HCT116 (cell line): ENCODE results near the gene FASN. TPM values are rescaled to one million over a fixed set of nuclear protein-coding genes. Genes with fewer than 3 reads are reported as not detected.

Experiments
- ATAC-seq: fragments of 200-7000 bp; cut with Tn5 transposase; 2 replicates; pipeline ENCODE4 v1.9.1; 2020; ENCODE audit warnings: mild to moderate bottlenecking, moderate library complexity
- BruUV-seq: library from RNA; stranded (reverse); fragments of 400-500 nt; replicated peaks from 2 replicates; lab custom pipeline; 2021; lab: Mats Ljungman, UMichigan
- CTCF ChIA-PET: fragments of 300-600 bp; sonication (Branson Sonifier 250); formaldehyde crosslinking; loops from one replicate; lab custom pipeline; 2021; ENCODE audit warnings: antibody characterized with exemption; lab: Charles Lee
- POLR2A ChIA-PET: fragments of 300-600, 350-600 bp; sonication (Branson Sonifier 250); formaldehyde crosslinking; loops from one replicate; lab custom pipeline; 2021; ENCODE audit warnings: antibody characterized with exemption; lab: Charles Lee
- RAD21 ChIA-PET, 2 experiments: fragments of 300-600 bp; sonication (Branson Sonifier 250); formaldehyde crosslinking; loops; one replicate each; lab custom pipeline; 2023; ENCODE audit warnings: low total read pairs in 2 of 2; ENCODE audit not compliant: uncharacterized antibody in 2 of 2, unreplicated experiment in 2 of 2, low non-redundant PET in 1 of 2; lab: Charles Lee
- DNase-seq: peaks from one replicate; pipeline ENCODE4 v3.0.0-alpha.2; 2010; ENCODE audit warnings: low read depth, low spot score
- H2AFZ ChIP-seq: fragments of 200-600 bp; shearing (Covaris generic), sonication (generic); 2 replicates; pipeline ENCODE4 v1.6.1; 2017; ENCODE audit warnings: low read depth, mixed run types, mixed read lengths, antibody characterized with exemption, low read length; ENCODE audit not compliant: poor library complexity, severe bottlenecking
- H3K27ac ChIP-seq: 2 replicates; pipeline ENCODE4 v1.5.1; 2012; ENCODE audit warnings: low read depth, low read length
- H3K27me3 ChIP-seq: fragments of 200-600 bp; sonication (generic); 2 replicates; pipeline ENCODE4 v1.6.1; 2016; ENCODE audit warnings: mixed run types, low read length, mixed read lengths; ENCODE audit not compliant: insufficient read depth
- H3K36me3 ChIP-seq, 2 experiments: fragments of 200-500 bp in 1 of 2; fragments of 200-600 bp in 1 of 2; sonication (Bioruptor generic) in 1 of 2; sonication (generic) in 1 of 2; 2 replicates each; pipeline versions ENCODE4 v1.5.1 to v1.6.1; 2014 to 2016; ENCODE audit warnings: low read length in 2 of 2, inconsistent platforms in 1 of 2, mixed read lengths in 1 of 2, mixed run types in 1 of 2; ENCODE audit not compliant: insufficient read depth in 2 of 2, control insufficient read depth in 1 of 2
- H3K4me1 ChIP-seq, 2 experiments: fragments of 200-600 bp in 1 of 2; sonication (generic) in 1 of 2; 2 replicates each; pipeline versions ENCODE4 v1.5.1 to v1.6.1; 2012 to 2017; ENCODE audit warnings: low read length in 2 of 2, inconsistent platforms in 1 of 2, mild to moderate bottlenecking in 1 of 2, mixed read lengths in 1 of 2, mixed run types in 1 of 2, moderate library complexity in 1 of 2; ENCODE audit not compliant: insufficient read depth in 2 of 2, control insufficient read depth in 1 of 2
- H3K4me2 ChIP-seq: fragments of 200-600 bp; sonication (generic); 2 replicates; pipeline ENCODE4 v1.6.1; 2017; ENCODE audit warnings: mixed run types, low read length, mixed read lengths
- H3K4me3 ChIP-seq, 2 experiments: fragments of 200-600 bp in 1 of 2; sonication (generic) in 1 of 2; replicated peaks in 1 of 2; 2 replicates each; pipeline ENCODE4 v1.5.1; 2011 to 2016; ENCODE audit warnings: low read length in 2 of 2, control low read depth in 1 of 2, low read depth in 1 of 2, mild to moderate bottlenecking in 1 of 2, mixed read lengths in 1 of 2, mixed run types in 1 of 2
- H3K79me2 ChIP-seq: fragments of 200-600 bp; sonication (generic); 2 replicates; pipeline ENCODE4 v1.6.1; 2017; ENCODE audit warnings: mild to moderate bottlenecking, mixed run types, low read length, moderate library complexity, mixed read lengths; ENCODE audit not compliant: insufficient read depth
- H3K9ac ChIP-seq: fragments of 200-600 bp; sonication (generic); 2 replicates; pipeline ENCODE4 v1.6.1; 2016; ENCODE audit warnings: low read length, mixed read lengths
- H3K9me2 ChIP-seq: fragments of 200-600 bp; sonication (generic), shearing (Covaris generic); 2 replicates; pipeline ENCODE4 v1.6.1; 2017; ENCODE audit warnings: mixed run types, mild to moderate bottlenecking, moderate library complexity; ENCODE audit not compliant: insufficient read depth
- H3K9me3 ChIP-seq, 2 experiments: fragments of 200-500 bp in 1 of 2; fragments of 200-600 bp in 1 of 2; sonication (Bioruptor generic) in 1 of 2; sonication (generic) in 1 of 2; 2 replicates each; pipeline ENCODE4 v1.6.1; 2014 to 2017; ENCODE audit warnings: low read length in 2 of 2, mixed read lengths in 2 of 2, inconsistent platforms in 1 of 2, low read depth in 1 of 2, mild to moderate bottlenecking in 1 of 2, mixed run types in 1 of 2, moderate library complexity in 1 of 2; ENCODE audit not compliant: control insufficient read depth in 1 of 2, insufficient read depth in 1 of 2
- H4K20me1 ChIP-seq: fragments of 200-600 bp; sonication (generic), shearing (Covaris generic); 2 replicates; pipeline ENCODE4 v1.6.1; 2017; ENCODE audit warnings: mixed run types, mild to moderate bottlenecking, moderate library complexity; ENCODE audit not compliant: insufficient read depth
- MAX ChIP-seq: IDR thresholded peaks from 2 replicates; pipeline ENCODE4 v1.6.1; 2012
- SP1 ChIP-seq: IDR thresholded peaks from 2 replicates; pipeline ENCODE4 v1.6.1; 2012; ENCODE audit warnings: low read depth
- YY1 ChIP-seq: IDR thresholded peaks from 2 replicates; pipeline ENCODE4 v1.6.1; 2011; ENCODE audit warnings: low read length, low read depth, moderate library complexity, mild to moderate bottlenecking; ENCODE audit not compliant: insufficient replicate concordance; ENCODE audit errors: extremely low read depth
- ZNF274 ChIP-seq: fragments of 200-500 bp; sonication (Bioruptor generic); IDR thresholded peaks from 2 replicates; pipeline ENCODE4 v1.6.1; 2014; ENCODE audit warnings: mild to moderate bottlenecking, low read depth, low read length, inconsistent platforms
- intact Hi-C: fragments of 100-400 bp; cut with micrococcal nuclease; formaldehyde crosslinking; loops from 2 replicates; pipeline ENCODE4 v1.10.0; 2022
- total RNA-seq: library from RNA; stranded (reverse); gene quantifications from one replicate; pipeline ENCODE4 v1.2.1, GENCODE V29; 2021; ENCODE audit not compliant: unreplicated experiment

Gene FASN
- total RNA-seq, 1 experiment from 2014 or later, result 754 TPM

GRCh38 chr17:82065638-82066303 is 32.3 kb downstream of the FASN start, which contains the start of gene DUS1L (continued):
- TF ChIP-seq YY1 (peak; percentile 88), ZNF274 (no peak)

- ChIA-PET RAD21 (no interaction called here), CTCF (no interaction called here), POLR2A (interaction anchor here (0.9 kb wide), 1 partner anchor 34 kb away, joined by 3 read pairs; no protein-coding TSS in a partner anchor)
- DNase-seq (no peak), ATAC-seq (peak; percentile 56)
- no peaks in the 10 kb centered on the region for H3K9me2 ChIP-seq
- peaks cover 35% of the 10 kb centered on the region for H3K79me2 ChIP-seq
- no peak overlapping the region for H2AFZ ChIP-seq
- peak overlapping the region; percentile 100 for H3K9ac ChIP-seq
- peaks cover 15 to 40% of the 10 kb centered on the region in 2 experiments; a peak in 3 of 4 replicates for H3K36me3 ChIP-seq
- no peaks in the 10 kb centered on the region for H3K27me3 ChIP-seq
- H4K20me1 ChIP-seq, result no peaks in the 10 kb centered on the region
- H3K9me3 ChIP-seq, result no peaks in the 10 kb centered on the region
- peak overlapping the region; percentile 100 for H3K4me2 ChIP-seq
- peak overlapping the region; percentile 96 to 100 for H3K4me3 ChIP-seq
- intact Hi-C loops, result no loop called here
- no TSS peak for BruUV-seq
- H3K27ac ChIP-seq, result peak overlapping the region; percentile 89
- peak; percentile 71; the same call in 1 of the 2 replicates for TF ChIP-seq MAX
- no peak for TF ChIP-seq SP1
- peaks cover 11 to 22% of the 10 kb centered on the region in 2 experiments; a peak in 3 of 4 replicates for H3K4me1 ChIP-seq
Observed at GRCh38 chr17:82065193-82065637, 32.8 kb downstream of the FASN start.
